ENCODE measurements around the gene GOPC. TPM values are rescaled to one million over a fixed set of nuclear protein-coding genes. Genes with fewer than 3 reads are reported as not detected.
A peak's percentile ranks its signal among the peaks of the same experiment; 100 is the strongest.

The GOPC gene
- total and polyA plus RNA-seq, 2 experiments from 2014 or later = 27.9 to 51.4 TPM

- H3K36me3 ChIP-seq = peaks cover 5% of the 10 kb centered on the region
- no peaks in the 10 kb centered on the region for H3K4me1 ChIP-seq (ENCODE audit: low read depth)
- no peaks in the 10 kb centered on the region for H3K9me3 ChIP-seq (ENCODE audit: low read depth)
- H3K27ac ChIP-seq = no peak overlapping the region
- TF ChIP-seq CTCF (IDR thresholded peaks at IDR 0.05; ENCODE audit: low read depth, low read length) = no peak
- peak in 1 of 2 donors; percentile 24 for DNase-seq (ENCODE audit: low read depth in 1 of 2, low spot score in 1 of 2)
- no peaks in the 10 kb centered on the region for H3K27me3 ChIP-seq
- no peak overlapping the region for H3K4me3 ChIP-seq
These were observed 10.9 kb downstream of the GOPC start for GRCh38 chr6:117591405-117591804.

GRCh38 chr6:117590447-117590846, 11.9 kb downstream of the GOPC start:
- no peak for DNase-seq (ENCODE audit: low read depth in 1 of 2, low spot score in 1 of 2)
- no peak for TF ChIP-seq CTCF (IDR thresholded peaks at IDR 0.05; ENCODE audit: low read depth, low read length)
- Histone ChIP-seq H3K4me3 (no peak overlapping the region), H3K27ac (no peak overlapping the region), H3K27me3 (no peaks in the 10 kb centered on the region), H3K9me3 (ENCODE audit: low read depth) (no peaks in the 10 kb centered on the region), H3K4me1 (ENCODE audit: low read depth) (no peaks in the 10 kb centered on the region), H3K36me3 (peaks cover 5% of the 10 kb centered on the region)

GRCh38 chr6:117585647-117586046, 16.7 kb downstream of the GOPC start:
- TF ChIP-seq CTCF (IDR thresholded peaks at IDR 0.05; ENCODE audit: low read depth, low read length) = no peak
- Histone ChIP-seq H3K4me3 (no peak overlapping the region), H3K4me1 (ENCODE audit: low read depth) (no peaks in the 10 kb centered on the region), H3K27ac (no peak overlapping the region), H3K27me3 (no peaks in the 10 kb centered on the region), H3K36me3 (peaks cover 5% of the 10 kb centered on the region), H3K9me3 (ENCODE audit: low read depth) (no peaks in the 10 kb centered on the region)
- DNase-seq (ENCODE audit: low read depth in 1 of 2, low spot score in 1 of 2) = no peak

GRCh38 chr6:117574198-117574597, 28.1 kb downstream of the GOPC start:
- no peak for TF ChIP-seq CTCF (IDR thresholded peaks at IDR 0.05; ENCODE audit: low read depth, low read length)
- Histone ChIP-seq H3K4me3 (no peak overlapping the region), H3K9me3 (ENCODE audit: low read depth) (no peaks in the 10 kb centered on the region)

GRCh38 chr6:117573006-117573680, 29.2 kb downstream of the GOPC start:
- H3K9me3 ChIP-seq (ENCODE audit: low read depth) = no peaks in the 10 kb centered on the region
- TF ChIP-seq CTCF (IDR thresholded peaks at IDR 0.05; ENCODE audit: low read depth, low read length) = no peak
- no peak for DNase-seq (ENCODE audit: low read depth in 1 of 2, low spot score in 1 of 2)
- H3K4me3 ChIP-seq = no peak overlapping the region
- no peak overlapping the region for H3K27ac ChIP-seq
- H3K27me3 ChIP-seq = no peaks in the 10 kb centered on the region
- H3K4me1 ChIP-seq (ENCODE audit: low read depth) = no peaks in the 10 kb centered on the region
- peaks cover 40% of the 10 kb centered on the region for H3K36me3 ChIP-seq

More at GRCh38 chr6:117574198-117574597, 28.1 kb downstream of the GOPC start:
- DNase-seq (ENCODE audit: low read depth in 1 of 2, low spot score in 1 of 2) = no peak
- no peaks in the 10 kb centered on the region for H3K27me3 ChIP-seq
- peaks cover 29% of the 10 kb centered on the region for H3K36me3 ChIP-seq
- no peaks in the 10 kb centered on the region for H3K4me1 ChIP-seq (ENCODE audit: low read depth)
- H3K27ac ChIP-seq = no peak overlapping the region

All from cardiac muscle cell (in vitro differentiated cells and primary cell).